ENCODE measurements around the gene PACSIN1.
A peak's percentile ranks its signal among the peaks of the same experiment; 100 is the strongest.

PACSIN1 gene

GRCh38 chr6:34469499-34469898 lies 3.6 kb downstream of the PACSIN1 start:
- Histone ChIP-seq H3K27ac (ENCODE audit: low read depth, low read length) (peak overlapping the region; percentile 74), H3K27me3 (ENCODE audit: low read length) (no peaks in the 10 kb centered on the region), H3K9me3 (ENCODE audit: insufficient read depth, low read length) (no peaks in the 10 kb centered on the region), H4K20me1 (ENCODE audit: low read depth, low read length) (no peaks in the 10 kb centered on the region), H2AFZ (ENCODE audit: low read depth, low read length, severe bottlenecking) (no peak overlapping the region), H3K4me2 (ENCODE audit: low read depth, low read length, poor library complexity, severe bottlenecking) (peak overlapping the region; percentile 53), H3F3A (ENCODE audit: insufficient read depth) (peaks cover 26% of the 10 kb centered on the region), H3K36me3 (ENCODE audit: low read length) (no peaks in the 10 kb centered on the region), H3K9me2 (replicated peaks; ENCODE audit: insufficient read depth, low read length) (no peaks in the 10 kb centered on the region), H3K9ac (ENCODE audit: low read length) (0 out of 2 replicates have a peak overlapping the region, but pooled peaks have one; percentile 31), H3K79me2 (ENCODE audit: insufficient read depth, low read length) (peaks cover 17% of the 10 kb centered on the region; the same call in 1 of the 2 replicates), H3K4me3 (ENCODE audit: insufficient read depth, low read length, poor library complexity, severe bottlenecking) (no peak overlapping the region)
- TF ChIP-seq EZH2phosphoT487 (conservative IDR thresholded peaks at IDR 0.05; ENCODE audit: low read length) (no peak), CTCF (IDR thresholded peaks at IDR 0.05; ENCODE audit: insufficient read depth, low read length, poor library complexity, severe bottlenecking) (no peak)

- no peak overlapping the region for H3K9ac ChIP-seq (ENCODE audit: low read length)
- no peak overlapping the region for H2AFZ ChIP-seq (ENCODE audit: low read depth, low read length, severe bottlenecking)
- H3F3A ChIP-seq (ENCODE audit: insufficient read depth), result peaks cover 16% of the 10 kb centered on the region; the same call in 1 of the 2 replicates
- no peak for TF ChIP-seq EZH2phosphoT487 (conservative IDR thresholded peaks at IDR 0.05; ENCODE audit: low read length)
- TF ChIP-seq CTCF (IDR thresholded peaks at IDR 0.05; ENCODE audit: insufficient read depth, low read length, poor library complexity, severe bottlenecking), result no peak
- no peaks in the 10 kb centered on the region for H3K36me3 ChIP-seq (ENCODE audit: low read length)
- H3K27me3 ChIP-seq (ENCODE audit: low read length), result no peaks in the 10 kb centered on the region
- H3K79me2 ChIP-seq (ENCODE audit: insufficient read depth, low read length), result peaks cover 17% of the 10 kb centered on the region; the same call in 1 of the 2 replicates
- H3K9me3 ChIP-seq (ENCODE audit: insufficient read depth, low read length), result no peaks in the 10 kb centered on the region
- H3K27ac ChIP-seq (ENCODE audit: low read depth, low read length), result no peak overlapping the region
- no peaks in the 10 kb centered on the region for H4K20me1 ChIP-seq (ENCODE audit: low read depth, low read length)
- H3K4me3 ChIP-seq (ENCODE audit: insufficient read depth, low read length, poor library complexity, severe bottlenecking), result no peak overlapping the region
- no peaks in the 10 kb centered on the region for H3K9me2 ChIP-seq (replicated peaks; ENCODE audit: insufficient read depth, low read length)
- H3K4me2 ChIP-seq (ENCODE audit: low read depth, low read length, poor library complexity, severe bottlenecking), result no peak overlapping the region
These were observed 6.5 kb downstream of the PACSIN1 start for GRCh38 chr6:34472425-34472824.

GRCh38 chr6:34473967-34474366 lies 8.1 kb downstream of the PACSIN1 start:
- no peaks in the 10 kb centered on the region for H4K20me1 ChIP-seq (ENCODE audit: low read depth, low read length)
- no peak overlapping the region for H3K4me3 ChIP-seq (ENCODE audit: insufficient read depth, low read length, poor library complexity, severe bottlenecking)
- no peaks in the 10 kb centered on the region for H3K9me3 ChIP-seq (ENCODE audit: insufficient read depth, low read length)
- H3K4me2 ChIP-seq (ENCODE audit: low read depth, low read length, poor library complexity, severe bottlenecking), result no peak overlapping the region
- no peak overlapping the region for H2AFZ ChIP-seq (ENCODE audit: low read depth, low read length, severe bottlenecking)
- 0 out of 2 replicates have a peak, but pooled peaks cover 3% of the 10 kb centered on the region for H3F3A ChIP-seq (ENCODE audit: insufficient read depth)
- no peaks in the 10 kb centered on the region for H3K9me2 ChIP-seq (replicated peaks; ENCODE audit: insufficient read depth, low read length)
- TF ChIP-seq EZH2phosphoT487 (conservative IDR thresholded peaks at IDR 0.05; ENCODE audit: low read length), result no peak
- TF ChIP-seq CTCF (IDR thresholded peaks at IDR 0.05; ENCODE audit: insufficient read depth, low read length, poor library complexity, severe bottlenecking), result no peak
- H3K79me2 ChIP-seq (ENCODE audit: insufficient read depth, low read length), result peaks cover 13% of the 10 kb centered on the region; the same call in 1 of the 2 replicates
- no peaks in the 10 kb centered on the region for H3K36me3 ChIP-seq (ENCODE audit: low read length)
- no peak overlapping the region for H3K27ac ChIP-seq (ENCODE audit: low read depth, low read length)
- no peaks in the 10 kb centered on the region for H3K27me3 ChIP-seq (ENCODE audit: low read length)
- no peak overlapping the region for H3K9ac ChIP-seq (ENCODE audit: low read length)

All from SU-DHL-6 (cell line).